Embryonic facial prominence (tissue), 1 donor: ENCODE measurements around the gene OR2H2.

ENCODE experiments used
- DNase-seq: peaks from one replicate; pipeline ENCODE4 v3.0.0-alpha.2; 2016; ENCODE audit errors: extremely low spot score

Gene OR2H2

GRCh38 chr6:29591677-29592076 is 6.8 kb downstream of the OR2H2 start:
- DNase-seq: no peak

GRCh38 chr6:29593199-29593855 is 8.4 kb downstream of the OR2H2 start:
- DNase-seq: no peak

DNA sequence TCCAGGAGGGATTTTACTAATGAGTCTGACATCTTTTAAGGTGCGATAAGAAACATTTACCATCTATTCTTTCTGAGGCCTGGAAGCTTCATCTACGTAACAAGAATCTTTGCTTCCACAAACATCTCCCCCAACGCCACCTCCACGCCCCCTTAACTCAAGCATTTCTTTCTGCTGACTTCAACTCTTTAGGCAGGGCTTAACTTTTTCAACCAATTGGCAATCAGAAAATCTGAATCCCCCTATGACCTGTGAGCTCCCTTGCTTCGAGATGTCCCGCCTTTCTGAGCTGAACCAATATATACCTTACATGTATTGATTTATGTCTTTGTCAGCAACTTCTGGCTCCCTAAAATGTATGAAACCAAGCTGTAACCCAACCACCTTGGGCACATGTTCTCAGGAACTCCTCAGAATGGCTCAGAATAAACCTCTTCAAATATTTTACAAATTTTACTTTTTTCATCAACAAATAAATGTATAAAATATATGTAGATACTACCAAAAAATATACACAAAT is 11.5 kb downstream of the OR2H2 start:
- DNase-seq: no peak

- no peak for DNase-seq
These were observed 12.3 kb downstream of the OR2H2 start for GRCh38 chr6:29597184-29597583.

DNA sequence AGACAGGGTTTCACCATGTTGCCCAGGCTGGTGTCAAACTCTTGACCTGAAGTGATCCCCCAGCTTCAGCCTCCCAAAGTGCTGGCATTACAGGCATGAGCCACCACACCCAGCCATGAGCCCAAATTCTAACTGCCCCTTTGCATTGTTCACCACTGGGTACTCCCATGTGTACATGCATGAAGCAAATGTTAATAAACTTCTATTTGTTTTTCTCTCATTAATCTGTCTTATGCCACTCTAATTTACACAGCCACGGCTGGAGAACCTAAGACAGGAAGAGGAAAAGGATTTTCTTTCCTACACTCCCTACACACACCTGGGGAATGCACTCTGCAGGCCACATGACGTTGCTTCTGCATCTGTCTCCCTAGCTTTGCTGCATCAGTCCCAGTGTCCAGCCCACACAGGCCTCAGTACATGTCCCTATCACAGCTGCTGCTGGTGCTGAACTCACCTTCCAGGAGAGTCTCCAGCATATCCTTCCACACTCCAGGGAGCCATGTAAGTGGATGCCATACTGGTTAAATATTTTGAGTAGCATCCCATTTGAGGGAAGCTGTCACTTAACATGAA is 13.3 kb downstream of the OR2H2 start:
- DNase-seq: no peak

DNA sequence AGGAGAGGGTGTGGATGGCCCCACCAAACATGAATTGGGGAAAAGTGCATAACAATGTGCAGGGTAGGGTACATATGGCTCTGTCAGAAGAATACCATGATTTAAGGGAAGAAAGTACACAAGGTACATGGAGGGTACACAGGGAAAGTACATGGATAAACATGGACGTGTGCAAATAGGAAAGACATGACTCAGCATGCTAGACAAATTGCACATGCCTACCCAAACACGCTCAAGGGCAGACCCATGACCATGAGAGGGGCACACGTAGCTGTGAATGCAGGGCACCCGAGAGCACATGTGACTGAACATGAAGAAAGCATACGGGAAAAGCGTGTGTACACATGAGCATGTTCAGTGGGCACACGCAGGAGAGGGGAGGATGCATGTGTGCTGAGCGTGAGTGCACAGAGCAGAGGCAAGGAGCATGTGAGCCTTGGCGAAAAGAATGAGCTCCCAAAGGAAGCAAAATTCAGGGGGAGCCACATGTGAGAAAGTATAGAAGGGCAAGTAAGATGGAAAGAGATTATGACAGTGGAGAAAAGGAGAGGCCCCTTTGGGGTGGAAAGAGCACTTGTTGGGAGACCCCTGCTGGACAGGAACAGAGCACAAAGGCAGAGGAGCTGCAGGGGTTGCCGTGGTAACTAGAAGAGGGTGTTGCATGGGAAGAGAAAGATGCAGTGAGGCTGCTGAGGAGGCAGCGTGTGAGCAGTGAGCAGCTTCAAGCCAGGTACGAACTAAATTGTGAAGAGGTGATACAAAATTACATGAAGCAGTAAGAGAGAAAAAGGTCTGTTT is 17.8 kb downstream of the OR2H2 start:
- no peak for DNase-seq

DNA sequence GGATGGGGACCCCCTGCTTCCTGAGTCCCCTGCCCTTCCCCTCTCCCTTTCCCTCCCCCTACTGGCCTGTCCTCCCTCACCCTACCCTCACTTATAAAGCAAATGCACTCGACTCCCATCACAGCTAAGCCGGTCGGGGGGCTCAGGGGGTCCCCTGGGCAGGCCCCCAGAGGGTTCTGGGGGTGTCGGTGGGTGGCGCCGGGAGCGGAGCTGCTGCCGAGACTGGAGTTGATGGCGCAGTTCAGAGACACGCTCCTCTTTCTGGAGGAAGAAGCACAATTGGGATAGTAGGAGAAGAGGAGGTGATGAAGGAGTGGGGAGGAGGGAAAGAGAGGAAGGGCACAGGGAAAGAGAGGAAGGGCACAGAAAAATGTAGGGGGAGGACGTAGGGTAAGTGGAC is 18.5 kb downstream of the OR2H2 start:
- DNase-seq: no peak

DNA sequence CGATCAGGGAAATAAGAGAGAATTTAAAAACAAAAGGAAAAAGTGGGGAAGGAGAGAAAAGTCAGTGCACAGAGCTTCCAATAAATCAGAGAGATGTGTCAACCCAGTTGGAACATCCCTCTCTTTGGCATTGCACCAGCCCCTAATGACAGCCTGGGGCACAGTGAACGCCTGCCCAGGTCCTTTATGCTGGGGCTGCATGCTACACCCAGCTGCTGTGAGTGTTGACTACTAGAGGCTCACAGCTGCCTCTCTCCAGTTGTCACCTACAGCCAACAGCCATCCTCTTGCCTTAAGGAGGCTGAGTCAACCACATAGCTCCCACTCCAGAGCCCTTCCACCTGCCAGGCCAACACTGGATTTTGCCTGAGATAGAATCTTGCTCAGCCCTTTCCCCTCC is 19.0 kb downstream of the OR2H2 start:
- DNase-seq: no peak

DNA sequence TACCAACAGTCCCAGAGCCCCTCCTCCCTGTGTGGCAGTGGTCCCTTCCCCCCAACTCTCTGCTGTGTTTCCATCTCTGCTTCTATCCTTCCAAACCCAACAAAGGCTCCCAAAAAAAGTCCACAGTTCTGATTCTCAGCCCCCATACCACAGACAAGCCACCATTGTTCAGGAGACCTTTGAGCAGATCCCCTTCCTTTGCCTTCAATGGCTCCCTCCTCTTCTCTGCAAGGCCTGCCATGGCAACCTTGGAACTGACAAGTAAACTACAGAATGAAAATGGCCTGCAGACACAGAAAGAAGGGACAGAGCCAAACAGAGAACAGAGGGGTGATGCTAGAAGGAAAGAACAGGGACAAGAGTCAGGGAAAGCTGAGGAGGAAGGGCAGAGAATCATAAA is 23.2 kb downstream of the OR2H2 start:
- no peak for DNase-seq

- DNase-seq: no peak
These were observed 25.6 kb downstream of the OR2H2 start for GRCh38 chr6:29610540-29610939.

- DNase-seq: no peak
These were observed 26.5 kb downstream of the OR2H2 start for GRCh38 chr6:29611426-29611825.

DNA sequence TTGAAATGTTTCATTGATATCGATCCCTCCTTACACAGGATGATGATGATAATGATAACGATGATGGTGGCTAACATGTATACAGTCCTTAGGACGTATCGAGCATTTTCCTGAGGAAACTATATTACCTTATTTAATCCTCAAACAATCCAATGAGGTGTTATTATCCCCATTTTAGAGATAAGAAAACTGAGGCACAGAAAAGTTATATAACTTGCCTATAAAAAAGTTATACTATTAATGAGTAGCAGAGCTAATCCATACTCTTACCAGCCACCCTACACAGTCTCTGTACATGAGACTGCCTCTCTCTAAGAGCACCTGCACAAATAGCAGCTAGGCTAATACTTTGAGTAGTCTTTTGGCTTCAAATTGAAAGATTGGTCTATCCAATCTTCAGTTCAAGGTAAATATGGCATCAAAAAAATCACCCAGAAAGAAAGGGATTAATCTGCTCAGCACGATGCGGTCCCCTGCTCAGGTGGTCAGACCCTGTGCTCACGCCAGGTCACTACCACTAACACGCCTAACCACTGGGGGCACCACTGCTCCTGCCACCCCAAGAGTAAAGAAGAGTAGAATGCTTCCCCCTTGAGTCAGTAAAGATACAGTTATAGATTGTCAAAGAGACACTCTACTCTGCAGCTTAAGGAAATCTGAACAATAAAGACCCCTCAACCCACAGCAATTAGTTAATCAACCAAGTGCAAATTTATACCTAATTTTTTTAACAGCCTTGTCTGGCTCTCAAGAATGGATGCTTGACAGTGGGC is 33.0 kb downstream of the OR2H2 start:
- DNase-seq: no peak

- DNase-seq: no peak
These were observed 34.7 kb downstream of the OR2H2 start for GRCh38 chr6:29619578-29620160.

DNA sequence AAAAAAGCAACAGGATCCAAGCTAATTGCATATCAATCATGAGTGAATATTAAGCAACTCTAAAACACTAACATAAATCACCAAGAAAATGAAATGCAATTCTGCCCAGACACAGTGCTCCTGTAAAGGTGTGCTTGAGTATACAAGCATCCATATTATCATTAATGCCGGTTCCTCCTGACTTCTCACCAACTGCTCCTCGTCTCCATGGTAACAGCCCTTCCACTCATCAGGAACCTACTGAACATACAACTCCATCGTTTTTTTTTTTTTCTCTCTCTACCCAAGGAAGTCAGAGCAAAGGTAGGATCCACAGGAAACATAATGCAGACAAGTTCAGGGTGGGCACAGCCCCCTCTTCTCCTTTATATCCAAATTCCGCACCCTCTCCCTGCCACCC is 35.7 kb downstream of the OR2H2 start:
- DNase-seq: no peak

- DNase-seq: no peak
These were observed 39.6 kb downstream of the OR2H2 start for GRCh38 chr6:29624520-29624961.

- no peak for DNase-seq
These were observed 40.5 kb downstream of the OR2H2 start for GRCh38 chr6:29625337-29625930.

GRCh38 chr6:29626948-29627754 is 42.2 kb downstream of the OR2H2 start:
- no peak for DNase-seq

DNA sequence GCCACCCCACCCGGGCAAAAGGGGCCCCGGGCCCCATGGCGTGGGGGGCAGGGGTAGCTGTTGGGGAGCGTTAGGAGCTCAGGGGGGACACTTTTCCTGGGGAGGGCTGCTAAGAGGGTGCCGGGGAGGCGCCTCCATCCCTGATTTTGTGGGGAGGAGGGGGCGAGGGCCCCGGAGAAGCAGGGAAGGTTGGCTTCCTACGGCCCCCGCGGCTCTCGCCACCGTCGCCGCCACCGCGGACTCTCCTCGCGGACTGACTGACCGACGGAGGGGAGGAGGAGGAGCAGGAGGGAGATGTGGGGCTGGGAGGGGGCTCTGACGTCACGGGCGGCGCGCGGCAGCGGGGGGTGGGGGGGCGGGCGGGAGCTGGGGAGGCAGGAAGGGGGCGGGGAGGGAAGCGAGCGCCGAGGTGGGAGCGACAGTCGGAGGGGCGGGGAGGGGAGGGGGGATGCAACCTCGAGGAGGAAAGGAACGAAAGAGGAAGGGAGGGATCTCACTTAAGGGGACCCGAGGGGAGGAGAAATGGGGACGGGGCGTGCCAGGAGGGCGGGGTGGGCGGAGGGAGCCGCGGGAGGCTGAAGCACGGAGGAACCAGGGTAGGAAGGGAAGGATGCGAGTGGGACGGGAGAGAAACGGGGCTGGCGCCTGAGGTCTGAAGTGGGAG is 43.0 kb downstream of the OR2H2 start:
- DNase-seq: peak; percentile 76

DNA sequence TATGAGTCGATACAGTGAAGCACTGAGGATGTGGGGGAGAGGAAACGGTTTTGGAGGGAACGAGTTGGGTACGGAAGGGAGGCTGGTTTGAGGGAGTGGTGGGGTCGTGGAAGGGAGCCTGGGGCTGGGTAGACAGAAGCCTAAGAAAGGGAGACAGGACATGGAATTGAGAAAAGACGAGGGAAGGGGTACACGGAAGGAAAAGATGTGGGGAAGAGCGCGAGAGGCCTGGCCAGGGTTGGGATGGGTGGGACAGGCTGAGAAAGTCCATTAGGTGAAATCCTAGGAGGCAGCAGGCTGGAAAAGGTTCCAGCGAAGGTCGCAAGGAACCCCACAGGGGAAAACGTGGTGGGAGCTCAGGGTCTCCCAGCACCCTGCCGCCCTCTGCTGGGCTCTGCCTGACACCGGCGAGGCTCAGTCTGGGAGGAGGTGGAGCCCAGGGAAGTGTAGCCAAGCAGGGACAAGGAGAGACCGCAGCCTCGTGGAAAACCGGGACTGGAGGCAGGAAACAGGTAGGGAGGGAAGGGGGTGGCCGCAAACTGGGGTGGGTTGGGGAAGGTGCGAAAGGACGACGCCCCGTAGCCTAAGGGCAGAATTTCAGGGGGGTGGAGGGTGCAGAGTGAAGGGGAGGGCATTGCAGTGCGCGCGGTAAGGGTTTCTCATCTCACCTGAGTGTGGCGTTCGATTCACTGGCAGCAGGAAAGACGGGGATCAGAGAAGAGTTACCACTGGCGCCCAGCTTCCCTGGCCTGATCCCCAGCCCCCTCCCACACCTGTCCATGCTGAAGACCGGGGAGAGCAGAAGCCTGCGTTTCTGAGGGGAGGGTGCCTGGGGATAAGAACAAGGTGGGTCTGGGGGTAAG is 43.7 kb downstream of the OR2H2 start:
- peak; percentile 69 for DNase-seq
